ENCODE data around the gene ERVH48-1.
"Not testable (repeated sequence)": the region's sequence is repeated elsewhere in the genome, so short reads cannot be mapped to it uniquely, and the experiment has no call there.

ERVH48-1 gene

GRCh38 chr21:42939582-42940413 is 14.4 kb upstream of the ERVH48-1 start:
- DNase-seq (ENCODE audit: low read depth) = peak; percentile 97

GRCh38 chr21:42938606-42938995 is 13.2 kb upstream of the ERVH48-1 start:
- DNase-seq (ENCODE audit: low read depth) = not testable (repeated sequence)

DNA sequence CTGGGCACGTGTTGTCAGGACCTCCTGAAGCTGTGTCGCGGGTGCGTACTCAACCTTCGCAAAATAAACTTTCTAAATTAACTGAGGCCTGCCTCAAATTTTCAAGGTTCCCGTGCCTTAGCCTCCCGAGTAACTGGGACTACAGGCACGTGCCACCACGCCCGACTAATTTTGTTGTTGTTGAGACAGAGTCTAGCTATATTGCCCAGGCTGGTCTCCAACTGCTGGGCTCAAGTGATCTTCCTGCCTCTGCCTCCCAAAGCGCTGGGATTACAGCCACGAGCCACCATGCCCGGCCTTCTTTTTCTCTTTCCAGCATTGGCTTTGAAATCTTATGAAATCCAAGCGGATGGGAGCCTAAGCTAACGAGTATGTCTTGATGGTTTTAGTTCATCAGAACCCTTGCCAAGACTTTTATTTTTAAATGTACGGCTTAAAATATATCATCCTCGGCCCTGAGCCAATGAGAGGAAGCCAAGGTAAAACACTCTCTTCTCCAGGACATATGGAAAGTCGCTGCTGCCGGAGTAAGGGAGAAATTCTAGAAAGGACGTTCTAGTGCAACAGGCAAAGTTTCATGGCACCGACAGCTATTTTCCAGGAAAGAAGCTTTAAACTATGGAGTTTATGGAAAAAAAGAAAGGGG is 12.7 kb upstream of the ERVH48-1 start:
- DNase-seq (ENCODE audit: low read depth) = no peak

- not testable (repeated sequence) for DNase-seq (ENCODE audit: low read depth)
Observed at GRCh38 chr21:42937034-42937940, 11.9 kb upstream of the ERVH48-1 start.

DNA sequence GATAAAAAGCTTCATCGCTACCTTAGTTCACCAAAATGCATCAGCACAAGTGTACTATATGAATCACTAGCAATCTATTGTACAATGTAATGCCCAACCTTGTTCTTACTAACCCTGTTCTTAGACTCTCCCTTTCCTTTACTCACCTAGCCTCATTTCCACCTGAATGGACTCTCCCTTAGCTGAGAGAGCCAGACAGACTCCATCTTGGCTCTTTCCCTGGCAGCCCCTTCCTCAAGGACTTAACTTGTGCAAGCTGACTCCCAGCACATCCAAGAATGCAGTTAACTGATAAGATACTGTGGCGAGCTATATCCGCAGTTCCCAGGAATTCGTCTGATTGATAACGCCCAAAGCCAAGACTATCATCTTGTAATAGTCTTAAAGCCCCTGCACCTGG is 10.9 kb upstream of the ERVH48-1 start:
- not testable (repeated sequence) for DNase-seq (ENCODE audit: low read depth)

GRCh38 chr21:42933973-42934372 is 8.5 kb upstream of the ERVH48-1 start:
- DNase-seq (ENCODE audit: low read depth) = not testable (repeated sequence)

- DNase-seq (ENCODE audit: low read depth) = not testable (repeated sequence)
Observed at GRCh38 chr21:42933137-42933970, 7.9 kb upstream of the ERVH48-1 start.

DNA sequence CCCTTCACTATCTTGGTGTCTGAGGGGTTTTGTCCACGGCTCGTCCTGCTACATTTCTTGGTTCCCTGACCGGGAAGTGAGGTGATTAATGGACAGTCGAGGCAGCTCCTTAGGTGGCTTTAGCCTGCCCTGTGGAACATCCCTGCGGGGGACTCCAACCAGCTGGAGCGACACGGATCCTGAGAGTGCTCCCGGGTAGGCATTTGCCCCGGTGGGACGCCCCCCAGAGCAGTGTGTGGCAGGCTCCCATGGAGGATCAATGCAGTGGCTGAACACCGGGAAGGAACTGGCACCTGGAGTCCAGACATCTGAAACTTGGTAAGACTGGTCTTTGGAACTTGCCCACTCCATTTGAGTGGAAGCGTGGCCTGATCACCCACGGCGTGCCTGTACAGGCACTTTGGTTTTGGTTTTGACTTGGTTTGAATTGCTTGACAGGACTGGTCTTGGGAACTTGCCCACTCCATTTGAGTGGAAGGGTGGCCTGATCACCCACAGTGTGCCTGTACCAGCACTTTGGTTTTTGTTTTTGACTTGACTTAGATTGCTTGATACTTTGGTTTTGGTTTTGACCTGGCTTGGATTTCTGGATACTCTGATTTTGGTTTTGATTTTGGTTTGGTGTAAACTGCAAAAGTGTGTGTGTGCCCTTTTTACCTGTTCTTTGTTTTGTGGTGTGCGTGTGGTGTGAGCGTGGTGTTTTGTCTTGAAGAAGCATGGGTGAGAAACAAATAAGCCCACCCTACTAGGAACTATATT is 7.1 kb upstream of the ERVH48-1 start:
- DNase-seq (ENCODE audit: low read depth) = not testable (repeated sequence)

DNA sequence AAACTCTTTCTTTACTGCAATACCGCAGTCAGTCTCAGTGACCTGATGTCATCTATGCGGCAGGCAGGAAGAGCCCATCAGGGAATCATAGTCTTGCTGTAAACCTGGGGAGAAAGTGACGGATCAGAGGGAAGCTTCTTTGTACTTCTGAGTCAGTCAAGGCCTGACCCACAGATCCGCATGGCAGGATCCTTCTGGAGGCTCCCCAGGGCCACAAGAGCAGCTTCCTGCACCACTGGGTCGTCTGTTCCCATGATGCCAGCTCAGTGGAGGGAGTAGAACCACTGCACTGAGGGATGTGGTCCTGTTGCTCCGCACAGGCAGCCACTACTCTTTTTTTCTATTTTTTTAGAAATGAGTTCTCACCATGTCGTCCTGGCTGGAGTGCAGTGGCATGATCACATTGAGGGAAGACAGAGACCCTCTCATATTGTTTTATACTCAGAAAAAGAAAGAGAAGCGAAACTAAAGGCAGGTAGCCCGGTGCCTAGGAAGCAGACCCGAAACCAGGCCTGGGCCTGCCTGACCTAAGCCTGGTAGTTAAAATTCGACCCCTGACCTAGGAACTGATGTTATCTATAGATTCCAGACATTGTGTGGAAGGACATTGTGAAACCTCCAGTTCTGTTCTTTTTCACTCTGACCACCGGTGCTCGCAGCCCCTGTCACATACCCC is 6.3 kb upstream of the ERVH48-1 start:
- DNase-seq (ENCODE audit: low read depth) = no peak

- DNase-seq (ENCODE audit: low read depth) = no peak
Observed at GRCh38 chr21:42929969-42930368, 4.5 kb upstream of the ERVH48-1 start.

- DNase-seq (ENCODE audit: low read depth) = not testable (repeated sequence)
Observed at GRCh38 chr21:42927474-42928200, 2.2 kb upstream of the ERVH48-1 start.

- no peak for DNase-seq (ENCODE audit: low read depth)
Observed at GRCh38 chr21:42924433-42924751, 1.0 kb downstream of the ERVH48-1 start.

GRCh38 chr21:42923553-42924432 is 1.6 kb downstream of the ERVH48-1 start:
- DNase-seq (ENCODE audit: low read depth) = peak; percentile 58

DNA sequence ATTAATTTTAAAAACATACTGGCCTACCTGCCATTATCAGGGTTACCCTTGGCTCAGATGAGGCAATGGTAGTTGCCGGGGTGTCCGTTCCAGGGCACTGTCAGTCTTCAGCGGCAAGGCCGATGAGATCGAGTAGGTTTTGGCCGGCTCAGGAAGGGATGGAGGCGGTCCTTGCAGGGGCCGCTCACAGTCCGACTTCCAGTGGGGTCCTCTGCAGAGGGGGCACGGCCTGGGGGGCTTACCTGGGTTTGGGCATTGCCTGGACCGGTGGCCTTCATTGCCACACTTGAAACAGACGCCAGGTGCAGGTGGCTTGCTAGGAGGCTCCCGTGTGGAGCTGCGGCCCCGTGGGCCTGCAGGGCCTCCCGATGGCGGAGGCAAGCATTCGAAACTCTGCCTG is 2.5 kb downstream of the ERVH48-1 start:
- DNase-seq (ENCODE audit: low read depth) = no peak

DNA sequence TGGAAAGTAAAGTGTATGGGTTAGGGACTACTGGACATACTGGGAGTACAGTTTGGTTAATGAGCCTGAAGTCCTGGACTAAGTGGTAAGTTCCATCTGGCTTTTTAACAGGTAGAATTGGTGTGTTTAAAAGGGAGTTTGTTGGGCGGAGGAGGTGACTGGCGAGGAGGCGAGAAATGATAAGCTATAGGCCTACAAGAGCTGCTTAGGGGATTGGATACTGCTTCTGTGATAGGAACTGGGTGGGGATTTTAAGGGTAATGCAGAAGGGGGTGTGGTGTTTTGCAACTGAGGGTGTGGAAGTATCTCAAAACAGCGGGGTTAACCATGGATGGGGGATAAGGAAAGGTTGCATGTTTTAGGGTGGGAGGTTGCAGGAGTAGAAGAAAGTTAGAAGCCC is 3.5 kb downstream of the ERVH48-1 start:
- DNase-seq (ENCODE audit: low read depth) = no peak

- no peak for DNase-seq (ENCODE audit: low read depth)
Observed at GRCh38 chr21:42918291-42918690, 7.1 kb downstream of the ERVH48-1 start.

GRCh38 chr21:42913476-42913875 is 12.0 kb downstream of the ERVH48-1 start:
- DNase-seq (ENCODE audit: low read depth) = no peak

DNA sequence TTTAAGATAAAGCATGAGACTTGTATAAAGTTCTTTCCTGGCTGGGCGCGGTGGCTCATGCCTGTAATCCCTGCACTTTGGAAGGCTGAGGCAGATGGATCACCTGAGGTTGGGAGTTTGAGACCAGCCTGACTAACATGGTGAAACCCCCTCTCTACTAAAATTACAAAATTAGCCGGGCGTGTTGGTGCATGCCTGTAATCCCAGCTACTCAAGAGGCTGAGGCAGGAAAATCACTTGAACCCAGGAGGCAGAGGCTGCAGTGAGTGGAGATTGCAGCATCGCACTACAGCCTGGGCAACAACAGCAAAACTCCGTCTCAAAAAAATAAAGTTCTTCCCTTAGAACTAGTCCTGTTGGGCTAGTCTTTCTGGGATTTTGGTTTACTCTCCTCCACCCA is 13.5 kb downstream of the ERVH48-1 start:
- DNase-seq (ENCODE audit: low read depth) = not testable (repeated sequence)

DNA sequence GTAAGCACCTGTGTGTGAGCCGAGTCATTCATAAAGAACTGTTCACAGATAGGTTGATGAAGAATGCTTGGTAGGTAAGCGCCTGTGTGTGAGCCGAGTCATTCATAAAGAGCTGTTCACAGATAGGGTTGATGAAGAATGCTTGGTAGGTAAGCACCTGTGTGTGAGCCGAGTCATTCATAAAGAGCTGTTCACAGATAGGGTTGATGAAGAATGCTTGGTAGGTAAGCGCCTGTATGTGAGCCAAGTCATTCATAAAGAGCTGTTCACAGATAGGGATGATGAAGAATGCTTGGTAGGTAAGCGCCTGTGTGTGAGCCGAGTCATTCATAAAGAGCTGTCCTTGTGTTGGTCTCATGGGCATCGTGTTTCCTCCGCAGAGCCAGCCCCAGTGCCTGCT is 16.9 kb downstream of the ERVH48-1 start:
- not testable (repeated sequence) for DNase-seq (ENCODE audit: low read depth)
